Stimulated activated CD4-positive, alpha-beta T cell treated with anti-CD3 and anti-CD28 coated beads, TNF-alpha, amount 100 ng/mL, for 4 hours (primary cell): Measurements from ENCODE around the gene MINDY1.

Source experiments
- DNase-seq, 3 experiments: peaks; one replicate each; pipeline ENCODE4 v3.0.0-alpha.2; 2020; ENCODE audit warnings: low read depth in 3 of 3

MINDY1 gene, protein sequence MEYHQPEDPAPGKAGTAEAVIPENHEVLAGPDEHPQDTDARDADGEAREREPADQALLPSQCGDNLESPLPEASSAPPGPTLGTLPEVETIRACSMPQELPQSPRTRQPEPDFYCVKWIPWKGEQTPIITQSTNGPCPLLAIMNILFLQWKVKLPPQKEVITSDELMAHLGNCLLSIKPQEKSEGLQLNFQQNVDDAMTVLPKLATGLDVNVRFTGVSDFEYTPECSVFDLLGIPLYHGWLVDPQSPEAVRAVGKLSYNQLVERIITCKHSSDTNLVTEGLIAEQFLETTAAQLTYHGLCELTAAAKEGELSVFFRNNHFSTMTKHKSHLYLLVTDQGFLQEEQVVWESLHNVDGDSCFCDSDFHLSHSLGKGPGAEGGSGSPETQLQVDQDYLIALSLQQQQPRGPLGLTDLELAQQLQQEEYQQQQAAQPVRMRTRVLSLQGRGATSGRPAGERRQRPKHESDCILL

DNA sequence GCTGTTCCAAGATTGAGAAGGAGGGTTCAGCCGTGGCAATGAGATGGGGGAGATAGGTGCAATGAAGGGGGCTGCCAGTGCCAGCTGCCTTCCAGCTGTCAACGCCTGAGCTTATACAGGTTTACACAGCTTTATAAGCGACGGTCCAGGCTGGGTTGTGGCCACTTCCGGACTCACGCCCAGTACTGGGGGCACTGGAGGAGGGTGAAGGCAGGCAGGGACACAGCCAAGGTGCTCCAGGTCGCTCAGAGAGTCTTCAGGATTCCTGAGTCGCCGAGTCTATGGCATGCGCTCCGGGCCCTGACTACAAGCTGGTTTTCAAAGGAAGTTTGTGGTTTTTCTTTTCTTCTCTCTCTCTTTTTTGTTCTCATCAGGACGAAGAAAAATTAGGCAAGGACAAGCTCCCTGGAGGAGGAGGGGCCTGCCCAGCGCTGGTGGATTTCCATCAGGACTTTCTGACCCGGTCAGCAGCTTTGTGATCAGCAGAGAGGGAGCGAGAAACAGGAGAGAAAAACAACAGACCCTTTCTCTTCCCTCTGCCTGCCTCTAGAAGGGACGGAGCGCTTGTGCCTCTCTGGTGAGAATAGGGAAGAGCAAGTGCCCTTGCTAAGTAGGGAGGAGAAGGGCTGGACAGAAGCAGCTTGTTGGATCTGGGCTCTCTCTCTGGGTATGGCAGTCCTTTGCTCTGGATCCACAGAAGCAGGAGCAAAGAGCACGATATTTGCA lies at the start of gene MINDY1:
Gene MINDY1, minus strand, starts transcription at position 576 of the 726 bp plus-strand sequence. CDS start 4,285 bp downstream, outside the sequence.
- no peak for DNase-seq

GRCh38 chr1:151056149-151056548 lies 49.4 kb upstream of the MINDY1 start:
- DNase-seq = no peak

GRCh38 chr1:151055581-151055980 lies 48.9 kb upstream of the MINDY1 start:
- no peak for DNase-seq

- no peak for DNase-seq
Observed at GRCh38 chr1:151054971-151055547, 48.4 kb upstream of the MINDY1 start.

- DNase-seq = no peak
Observed at GRCh38 chr1:151051356-151052009, 44.8 kb upstream of the MINDY1 start.

DNA sequence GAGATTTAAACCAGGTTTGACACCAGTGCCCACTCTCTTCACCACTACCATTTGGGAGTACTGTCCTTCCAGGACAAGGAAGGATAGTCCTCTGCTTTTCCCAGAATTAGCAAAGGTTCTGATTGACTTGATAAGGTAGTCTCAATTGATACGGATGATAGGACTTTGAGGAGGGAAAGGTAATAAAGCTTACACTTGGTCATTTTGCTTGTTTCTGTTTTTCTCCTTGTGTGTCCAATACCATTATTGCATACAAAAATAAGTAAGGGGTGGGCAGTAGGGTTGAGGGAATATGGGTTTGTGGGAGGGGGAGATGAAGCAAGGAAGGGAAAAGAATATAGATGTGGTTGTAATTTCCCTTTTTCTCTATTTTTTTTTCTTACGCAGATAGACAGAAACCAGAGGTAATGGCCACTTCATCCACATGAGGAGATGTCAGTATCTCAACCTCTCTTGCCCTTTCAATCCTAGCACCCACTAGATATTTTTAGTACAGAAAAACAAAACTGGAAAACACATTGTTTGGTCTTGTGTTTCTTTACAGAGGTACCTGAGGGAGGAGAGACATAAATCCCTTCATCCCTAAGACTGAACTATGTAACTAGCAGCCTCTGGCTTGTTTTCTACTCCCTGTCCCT lies 43.5 kb upstream of the MINDY1 start:
- no peak for DNase-seq

DNA sequence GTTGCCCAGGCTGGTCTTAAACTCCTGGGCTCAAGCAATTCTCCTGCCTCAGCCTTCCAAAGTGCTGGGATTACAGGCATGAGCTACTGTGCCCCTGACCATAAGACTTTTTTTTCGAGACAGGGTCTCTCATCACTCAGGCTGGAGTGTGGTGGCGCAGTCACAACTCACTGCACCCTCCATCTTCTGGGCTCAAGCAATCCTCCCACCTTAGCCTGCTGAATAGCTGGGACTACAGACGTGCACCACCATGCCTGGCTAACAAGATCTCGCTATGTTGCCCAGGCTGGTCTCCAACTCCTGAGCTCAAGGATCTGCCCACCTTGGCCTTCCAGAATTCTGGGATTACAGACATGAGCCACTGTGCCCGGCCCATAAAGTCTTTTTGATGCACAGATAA lies 42.8 kb upstream of the MINDY1 start:
- DNase-seq = no peak

DNA sequence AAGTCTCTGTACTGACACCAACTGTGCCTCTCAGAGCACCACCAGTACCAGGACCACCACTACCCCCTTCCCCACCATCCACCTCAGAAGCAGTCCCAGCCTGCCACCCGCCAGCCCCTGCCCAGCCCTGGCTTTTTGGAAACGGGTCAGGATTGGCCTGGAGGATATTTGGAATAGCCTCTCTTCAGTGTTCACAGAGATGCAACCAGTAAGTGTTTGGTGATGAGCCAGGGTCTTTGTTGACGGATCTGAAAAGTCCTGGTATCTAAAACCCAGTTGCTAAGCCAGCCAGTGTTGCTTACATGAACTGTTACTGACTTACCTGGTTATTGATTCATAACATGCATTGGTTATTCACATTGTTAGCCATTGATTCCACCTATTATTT lies 41.9 kb upstream of the MINDY1 start:
- DNase-seq = no peak

- DNase-seq = no peak
Observed at GRCh38 chr1:151047925-151048644, 41.4 kb upstream of the MINDY1 start.

DNA sequence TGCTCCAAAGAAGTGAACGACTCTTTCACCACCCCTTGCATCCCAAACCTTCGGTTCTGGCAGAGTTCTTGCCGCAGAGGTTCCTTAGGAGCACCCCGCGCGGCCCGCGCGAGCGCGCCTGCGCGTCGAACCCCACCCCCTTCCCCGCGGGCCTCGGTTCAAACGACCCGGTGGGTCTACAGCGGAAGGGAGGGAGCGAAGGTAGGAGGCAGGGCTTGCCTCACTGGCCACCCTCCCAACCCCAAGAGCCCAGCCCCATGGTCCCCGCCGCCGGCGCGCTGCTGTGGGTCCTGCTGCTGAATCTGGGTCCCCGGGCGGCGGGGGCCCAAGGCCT lies 40.9 kb upstream of the MINDY1 start, which contains the start of gene C1orf56:
Gene C1orf56, plus strand, starts transcription at position 161 of the 334 bp plus-strand sequence. Its CDS starts 97 bp downstream, at position 258.
- no peak for DNase-seq

GRCh38 chr1:151043163-151043562 lies 36.5 kb upstream of the MINDY1 start:
- DNase-seq = no peak

DNA sequence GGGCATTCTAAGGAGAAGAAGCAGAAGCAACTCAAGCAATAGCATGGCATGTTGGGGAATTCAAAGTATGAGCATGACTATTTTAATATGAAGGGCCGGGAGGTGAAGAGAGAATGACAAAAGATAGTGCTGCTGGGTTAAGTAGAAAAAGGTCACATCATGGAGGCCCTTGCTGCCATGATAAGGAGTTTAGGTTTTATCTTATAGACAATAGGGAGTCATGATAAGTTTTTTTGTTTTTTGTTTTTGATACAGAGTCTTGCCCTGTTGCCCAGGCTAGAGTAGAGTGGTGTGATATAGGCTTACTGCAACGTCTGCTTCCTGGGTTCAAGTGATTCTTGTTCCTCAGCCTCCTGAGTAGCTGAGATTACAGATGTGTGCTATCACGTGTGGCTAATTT lies 32.8 kb upstream of the MINDY1 start:
- DNase-seq = no peak

DNA sequence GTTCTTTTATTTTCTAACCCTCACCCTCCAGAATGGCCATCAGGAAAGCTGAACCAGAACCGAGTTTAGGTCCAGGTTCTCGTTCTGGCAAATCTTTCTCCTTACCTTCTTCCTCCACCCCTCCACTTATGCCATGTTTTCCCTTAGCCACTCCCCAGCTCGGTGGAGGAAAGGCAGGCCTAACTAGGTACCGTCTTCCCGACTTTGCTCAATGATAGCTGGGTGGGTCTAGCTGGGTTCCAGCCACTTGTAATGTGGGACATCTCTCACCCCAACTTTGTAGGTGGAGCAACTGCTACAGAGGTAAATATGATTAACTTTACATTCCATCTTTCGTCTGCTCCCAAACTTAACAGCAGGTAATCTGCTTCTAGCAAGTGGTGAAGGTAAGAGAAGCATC lies 30.3 kb upstream of the MINDY1 start:
- DNase-seq = no peak

- no peak for DNase-seq
Observed at GRCh38 chr1:151036356-151036755, 29.7 kb upstream of the MINDY1 start, which contains the start of gene BNIPL. BNIPL (plus strand) TSS chr1:151036586; CDS start chr1:151036726, 140 bp downstream.

GRCh38 chr1:151035167-151035566 lies 28.5 kb upstream of the MINDY1 start:
- no peak for DNase-seq

DNA sequence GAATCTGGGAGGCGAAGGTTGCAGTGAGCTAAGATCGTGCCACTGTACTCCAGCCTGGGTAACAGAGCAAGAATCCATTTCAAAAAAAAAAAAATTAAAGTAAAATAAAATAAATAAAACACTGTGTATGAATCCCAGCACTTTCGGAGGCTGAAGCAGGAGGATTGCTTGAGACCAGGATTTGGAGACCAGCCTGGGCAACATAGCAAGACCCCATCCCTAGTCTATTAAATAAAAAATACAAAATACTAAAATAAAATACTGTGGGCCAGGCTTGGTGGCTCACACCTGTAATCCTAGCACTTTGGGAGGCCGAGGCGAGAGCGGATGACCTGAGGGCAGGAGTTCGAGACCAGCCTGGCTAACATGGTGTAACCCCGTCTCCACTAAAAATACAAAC lies 25.5 kb upstream of the MINDY1 start:
- DNase-seq = no peak

DNA sequence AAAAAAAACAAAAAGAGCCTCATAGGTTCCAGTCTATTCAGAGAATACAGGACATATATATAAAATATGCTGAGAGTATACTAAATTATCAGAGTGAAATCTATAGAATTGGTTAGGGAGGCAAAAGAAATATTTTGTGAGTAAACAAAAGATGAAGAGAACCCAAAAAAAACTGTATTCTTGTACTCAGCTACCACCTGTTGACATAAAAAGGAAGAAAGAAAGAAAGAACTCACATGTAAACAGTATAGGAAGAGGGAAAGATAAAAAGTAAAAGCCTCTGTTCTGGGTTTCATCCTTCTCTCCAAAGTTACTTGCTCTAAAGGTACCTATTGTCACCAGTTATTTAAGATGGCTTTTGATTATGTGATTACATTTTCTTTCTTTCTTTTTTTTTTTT lies 19.8 kb upstream of the MINDY1 start:
- DNase-seq = no peak

DNA sequence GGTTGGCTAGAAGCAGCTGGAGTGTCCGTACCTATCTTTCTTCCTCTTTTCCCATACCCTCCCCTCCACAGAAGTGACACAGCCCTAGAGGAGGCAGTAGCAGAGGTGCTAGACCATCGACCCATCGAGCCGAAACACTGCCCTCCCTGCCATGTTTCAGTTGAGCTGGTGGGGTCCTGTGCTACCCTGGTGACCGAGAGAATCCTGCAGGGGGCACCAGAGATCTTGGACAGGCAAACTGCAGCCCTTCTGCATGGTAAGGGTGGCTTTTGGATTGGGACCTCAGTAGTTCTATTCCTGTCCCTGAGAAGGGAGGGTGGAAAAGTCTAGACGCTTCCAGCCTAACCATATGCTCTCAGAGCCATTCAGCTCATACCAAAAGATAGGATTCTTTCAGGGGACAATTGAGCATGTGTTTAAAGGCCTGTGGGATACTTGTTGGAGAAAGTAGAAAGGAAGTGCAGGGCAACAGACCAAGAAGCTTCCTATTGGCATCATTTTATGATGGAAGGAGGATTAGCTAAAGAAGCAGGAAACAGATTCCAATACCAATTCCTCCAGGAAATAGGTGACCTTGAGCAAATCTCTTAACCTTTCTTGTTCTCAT lies 17.9 kb upstream of the MINDY1 start:
- peak; percentile 59 to 81 (median 69) for DNase-seq

DNA sequence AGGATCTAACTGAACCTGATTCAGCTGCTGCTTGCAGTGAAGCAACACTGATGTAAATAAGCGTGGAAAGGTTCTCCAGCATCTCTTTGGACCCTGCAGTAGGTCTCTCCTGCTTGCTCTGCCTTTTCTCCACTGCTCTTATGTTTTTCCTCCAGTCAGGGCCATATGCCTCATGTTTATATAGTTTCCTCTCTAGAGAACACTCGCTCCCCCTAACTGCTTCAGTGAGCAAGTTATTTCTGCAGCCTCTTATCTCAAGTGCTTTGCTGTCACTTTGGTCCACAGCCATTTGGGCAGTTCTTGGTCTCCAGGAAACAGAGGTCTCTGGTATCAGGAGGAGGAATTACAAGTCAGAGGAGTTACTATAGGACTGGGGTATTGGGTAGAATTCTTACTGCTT lies 6.8 kb upstream of the MINDY1 start:
- no peak for DNase-seq

GRCh38 chr1:151012684-151013471 lies 6.2 kb upstream of the MINDY1 start:
- DNase-seq = no peak
